Lower lobe of right lung (tissue), 2 donors: ENCODE data around the gene SMYD3. TPM values are rescaled to one million over a fixed set of nuclear protein-coding genes. Genes with fewer than 3 reads are reported as not detected.

ENCODE experiments used
- ATAC-seq, 2 donors: fragments of 200-7000 bp; cut with Tn5 transposase; one replicate each; pipeline ENCODE4 v1.9.1; 2020 to 2022; ENCODE audit warnings: mild to moderate bottlenecking in 2 of 2, moderate library complexity in 2 of 2
- DNase-seq: peaks from one replicate; pipeline ENCODE4 v3.0.0-alpha.2; 2020
- H3K27ac ChIP-seq: fragments of 200-600 bp; one replicate; pipeline ENCODE4 v1.8.0; 2022
- H3K27me3 ChIP-seq: fragments of 200-600 bp; one replicate; pipeline ENCODE4 v1.8.0; 2022; ENCODE audit warnings: low read depth
- H3K36me3 ChIP-seq: fragments of 200-600 bp; one replicate; pipeline ENCODE4 v1.8.0; 2022; ENCODE audit warnings: mild to moderate bottlenecking
- H3K4me1 ChIP-seq: fragments of 200-600 bp; one replicate; pipeline ENCODE4 v1.8.0; 2022
- H3K4me3 ChIP-seq: fragments of 200-600 bp; one replicate; pipeline ENCODE4 v1.8.0; 2022; ENCODE audit warnings: mild to moderate bottlenecking
- H3K9me3 ChIP-seq: fragments of 200-600 bp; one replicate; pipeline ENCODE4 v1.8.0; 2022
- CTCF ChIP-seq: fragments of 200-600 bp; IDR thresholded peaks from one replicate; pipeline ENCODE4 v1.8.0; 2022; ENCODE audit warnings: antibody characterized with exemption, mild to moderate bottlenecking
- intact Hi-C: fragments of 100-400 bp; cut with DNase I; formaldehyde crosslinking; loops from one replicate; pipeline ENCODE4 v1.11.0; 2022
- total RNA-seq: library from RNA; stranded (reverse); fragmentation: NEBNext Ultra II Directional; extraction: Animal tissue kit (Norgen Biotek cat#: 25700); gene quantifications from one replicate; pipeline ENCODE4 v1.2.1, GENCODE V29; 2021
- donor health status: DM: no; HTN: yes; CAD: no; lungs with severe emphysema.

SMYD3 gene
- total RNA-seq, 1 donor from 2014 or later, result 20.5 TPM

GRCh38 chr1:246454655-246455054 lies 52.4 kb downstream of the SMYD3 start:
- DNase-seq, result no peak

GRCh38 chr1:246450611-246451251 lies 56.3 kb downstream of the SMYD3 start:
- peak; percentile 61 for TF ChIP-seq CTCF
- intact Hi-C loops, result loop anchor here (10.0 kb wide), 1 partner anchor 436 kb away; no protein-coding TSS in a partner anchor
- DNase-seq (no peak), ATAC-seq (peak in 1 of 2 donors; percentile 26)
- Histone ChIP-seq H3K9me3 (no peaks in the 10 kb centered on the region), H3K36me3 (no peaks in the 10 kb centered on the region), H3K4me3 (no peak overlapping the region), H3K4me1 (peaks cover 2% of the 10 kb centered on the region), H3K27ac (no peak overlapping the region), H3K27me3 (no peaks in the 10 kb centered on the region)

More at GRCh38 chr1:246454655-246455054, 52.4 kb downstream of the SMYD3 start:
- intact Hi-C loops, result loop anchor here (10.0 kb wide), 1 partner anchor 440 kb away; no protein-coding TSS in a partner anchor
- H3K9me3 ChIP-seq, result no peaks in the 10 kb centered on the region
- H3K27ac ChIP-seq, result no peak overlapping the region
- H3K4me3 ChIP-seq, result no peak overlapping the region
- no peak for TF ChIP-seq CTCF
- no peaks in the 10 kb centered on the region for H3K4me1 ChIP-seq
- ATAC-seq, result no peak
- H3K27me3 ChIP-seq, result no peaks in the 10 kb centered on the region
- no peaks in the 10 kb centered on the region for H3K36me3 ChIP-seq

GRCh38 chr1:246448373-246448772 lies 58.7 kb downstream of the SMYD3 start:
- Histone ChIP-seq H3K27me3 (no peaks in the 10 kb centered on the region), H3K27ac (no peak overlapping the region), H3K9me3 (no peaks in the 10 kb centered on the region), H3K4me3 (no peak overlapping the region), H3K4me1 (peaks cover 8% of the 10 kb centered on the region), H3K36me3 (no peaks in the 10 kb centered on the region)
- intact Hi-C loops, result no loop called here
- no peak for TF ChIP-seq CTCF
- ATAC-seq, result no peak
- no peak for DNase-seq

GRCh38 chr1:246447501-246447900 lies 59.6 kb downstream of the SMYD3 start:
- no peaks in the 10 kb centered on the region for H3K9me3 ChIP-seq
- ATAC-seq (no peak), DNase-seq (no peak)
- intact Hi-C loops, result no loop called here
- peaks cover 8% of the 10 kb centered on the region for H3K4me1 ChIP-seq
- no peak overlapping the region for H3K4me3 ChIP-seq
- no peaks in the 10 kb centered on the region for H3K36me3 ChIP-seq
- no peak for TF ChIP-seq CTCF
- no peaks in the 10 kb centered on the region for H3K27me3 ChIP-seq
- H3K27ac ChIP-seq, result no peak overlapping the region

GRCh38 chr1:246445503-246445902 lies 61.6 kb downstream of the SMYD3 start:
- peak in 1 of 2 donors; percentile 42 for ATAC-seq
- H3K27me3 ChIP-seq, result no peaks in the 10 kb centered on the region
- intact Hi-C loops, result no loop called here

More at GRCh38 chr1:246445503-246445902, 61.6 kb downstream of the SMYD3 start:
- H3K27ac ChIP-seq, result no peak overlapping the region
- TF ChIP-seq CTCF, result no peak
- peaks cover 8% of the 10 kb centered on the region for H3K4me1 ChIP-seq
- no peak for DNase-seq
- no peaks in the 10 kb centered on the region for H3K36me3 ChIP-seq
- no peaks in the 10 kb centered on the region for H3K9me3 ChIP-seq
- no peak overlapping the region for H3K4me3 ChIP-seq
